Measurements from ENCODE around the gene PTPN11.
"Not testable (repeated sequence)": the region's sequence is repeated elsewhere in the genome, so short reads cannot be mapped to it uniquely, and the experiment has no call there.

Gene PTPN11

GRCh38 chr12:112401054-112401453, 17.7 kb upstream of the PTPN11 start:
- TF ChIP-seq CTCF (IDR thresholded peaks at IDR 0.05; ENCODE audit: extremely low read depth, missing control alignments) = no peak
- no peak for DNase-seq (ENCODE audit: low spot score)

- DNase-seq (ENCODE audit: low spot score) = no peak
- no peak for TF ChIP-seq CTCF (IDR thresholded peaks at IDR 0.05; ENCODE audit: extremely low read depth, missing control alignments)
Measured at GRCh38 chr12:112401903-112402498, 16.7 kb upstream of the PTPN11 start.

GRCh38 chr12:112406519-112407488, 11.9 kb upstream of the PTPN11 start:
- no peak for TF ChIP-seq CTCF (IDR thresholded peaks at IDR 0.05; ENCODE audit: extremely low read depth, missing control alignments)
- no peak for DNase-seq (ENCODE audit: low spot score)

DNA sequence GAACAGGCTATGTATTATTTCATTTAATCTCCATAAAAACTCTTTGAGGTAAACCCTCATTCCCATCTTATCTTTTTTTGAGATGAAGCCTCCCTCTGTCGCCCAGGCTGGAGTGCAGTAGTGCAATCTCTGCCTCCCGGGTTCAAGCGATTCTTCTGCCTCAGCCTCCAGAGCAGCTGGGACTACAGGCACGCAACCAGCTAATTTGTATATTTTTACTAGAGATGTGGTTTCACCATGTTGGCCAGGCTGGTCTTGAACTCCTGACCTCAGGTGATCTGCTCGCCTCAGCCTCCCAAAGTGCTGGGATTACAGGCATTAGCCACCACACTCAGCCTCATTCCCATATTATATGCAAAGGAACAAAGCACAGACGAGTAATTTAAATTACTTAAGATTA, 11.1 kb upstream of the PTPN11 start:
- not testable (repeated sequence) for DNase-seq (ENCODE audit: low spot score)

DNA sequence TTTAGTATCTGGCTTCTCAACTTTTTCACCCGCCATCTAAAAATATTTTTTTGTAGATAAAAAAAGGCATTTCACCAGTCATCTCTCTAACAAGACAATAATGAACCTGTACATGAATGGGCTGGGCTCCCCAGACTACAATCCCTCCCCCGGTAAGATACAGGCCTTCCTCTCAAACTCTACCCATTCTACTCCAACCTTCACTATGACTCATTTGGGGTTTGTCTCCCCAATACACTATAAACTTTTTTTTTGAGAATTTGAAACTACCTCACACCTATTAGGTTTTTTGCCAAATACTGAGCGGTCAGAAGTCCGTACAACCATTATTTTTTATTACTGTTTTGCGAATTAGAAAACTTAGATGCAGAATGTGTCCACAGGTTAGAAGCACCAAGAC, 10.1 kb upstream of the PTPN11 start:
- no peak for DNase-seq (ENCODE audit: low spot score)
- TF ChIP-seq CTCF (IDR thresholded peaks at IDR 0.05; ENCODE audit: extremely low read depth, missing control alignments) = no peak

- peak; percentile 85 for DNase-seq (ENCODE audit: low spot score)
- TF ChIP-seq CTCF (IDR thresholded peaks at IDR 0.05; ENCODE audit: extremely low read depth, missing control alignments) = no peak
Measured at GRCh38 chr12:112409064-112409905, 9.5 kb upstream of the PTPN11 start, which contains the start of gene RPL6. Gene RPL6 (minus strand): TSS chr12:112409605. CDS start chr12:112408656, 949 bp downstream.

DNA sequence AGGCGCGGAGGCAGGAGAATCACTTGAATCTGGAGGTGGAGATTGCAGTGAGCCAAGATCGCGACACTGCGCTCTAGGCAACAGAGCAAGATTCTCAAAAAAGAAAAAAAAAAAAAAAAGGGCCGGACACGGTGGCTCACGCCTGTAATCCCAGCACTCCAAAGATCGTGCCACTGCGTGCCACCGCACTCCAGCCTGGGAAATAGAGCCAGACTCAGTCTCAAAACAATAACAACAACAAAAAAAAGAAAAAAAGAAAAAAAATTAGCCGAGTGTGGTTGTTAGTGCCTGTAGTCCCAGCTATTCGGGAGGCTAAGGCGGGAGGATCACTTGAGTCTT, 8.9 kb upstream of the PTPN11 start:
- TF ChIP-seq CTCF (IDR thresholded peaks at IDR 0.05; ENCODE audit: extremely low read depth, missing control alignments) = no peak
- no peak for DNase-seq (ENCODE audit: low spot score)

Data from GM20000 (cell line).